Mucosa of gallbladder (tissue), 1 donor: ENCODE data around the gene KRTAP2-4. TPM values are rescaled to one million over a fixed set of nuclear protein-coding genes. Genes with fewer than 3 reads are reported as not detected.
"Not testable (repeated sequence)": the region's sequence is repeated elsewhere in the genome, so short reads cannot be mapped to it uniquely, and the experiment has no call there.

Experiments used
- DNase-seq: peaks from one replicate; pipeline ENCODE4 v3.0.0-alpha.2; 2020; ENCODE audit warnings: low spot score
- total RNA-seq: library from RNA; stranded (reverse); gene quantifications from one replicate; pipeline ENCODE4 v1.2.1, GENCODE V29; 2021
- donor health status: DM: no; HTN: no; CAD: no.

Gene KRTAP2-4, protein sequence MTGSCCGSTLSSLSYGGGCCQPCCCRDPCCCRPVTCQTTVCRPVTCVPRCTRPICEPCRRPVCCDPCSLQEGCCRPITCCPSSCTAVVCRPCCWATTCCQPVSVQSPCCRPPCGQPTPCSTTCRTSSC
- total RNA-seq = not detected

- no peak for DNase-seq
Observed at GRCh38 chr17:41065829-41066624, at the start of gene KRTAP2-4. KRTAP2-4 (minus strand) TSS chr17:41065879; CDS start chr17:41065845, 34 bp downstream.

DNA sequence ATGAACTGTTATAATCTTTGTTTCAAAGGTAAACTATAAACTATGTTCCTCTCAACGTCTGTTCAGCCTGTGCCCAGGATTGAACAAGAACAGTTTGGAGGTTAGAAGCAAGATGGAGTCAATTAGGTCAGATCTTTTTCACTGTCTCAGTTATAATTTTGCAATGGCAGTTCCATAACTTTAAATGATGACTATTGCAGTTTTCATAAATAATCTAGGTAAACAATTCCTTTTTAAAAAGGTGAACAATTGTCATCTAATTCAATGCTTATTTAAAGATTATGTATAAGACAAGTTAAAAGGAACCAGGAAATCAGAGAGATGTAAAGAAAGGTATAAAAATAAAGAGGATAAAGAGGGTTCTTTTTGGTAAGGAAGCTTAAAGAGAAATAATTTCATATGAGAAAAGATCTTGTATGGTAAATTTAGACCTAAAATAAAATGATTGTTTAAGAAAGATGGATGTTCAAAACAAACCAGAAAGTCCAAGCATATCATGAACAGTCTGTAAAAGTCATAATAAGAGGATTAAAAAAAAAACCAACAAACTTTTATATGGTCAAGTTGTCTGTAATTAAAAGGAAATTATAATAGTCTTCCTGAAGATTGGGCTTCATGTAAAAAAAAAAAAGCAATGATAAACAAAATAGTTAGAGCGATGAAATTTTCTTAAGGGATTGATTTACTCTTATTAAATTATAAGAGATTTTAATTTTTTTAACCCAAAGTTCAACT lies 45.6 kb upstream of the KRTAP2-4 start:
- DNase-seq = no peak

- DNase-seq = not testable (repeated sequence)
Observed at GRCh38 chr17:41108728-41109386, 43.2 kb upstream of the KRTAP2-4 start.

- DNase-seq = no peak
Observed at GRCh38 chr17:41107941-41108450, 42.3 kb upstream of the KRTAP2-4 start.

DNA sequence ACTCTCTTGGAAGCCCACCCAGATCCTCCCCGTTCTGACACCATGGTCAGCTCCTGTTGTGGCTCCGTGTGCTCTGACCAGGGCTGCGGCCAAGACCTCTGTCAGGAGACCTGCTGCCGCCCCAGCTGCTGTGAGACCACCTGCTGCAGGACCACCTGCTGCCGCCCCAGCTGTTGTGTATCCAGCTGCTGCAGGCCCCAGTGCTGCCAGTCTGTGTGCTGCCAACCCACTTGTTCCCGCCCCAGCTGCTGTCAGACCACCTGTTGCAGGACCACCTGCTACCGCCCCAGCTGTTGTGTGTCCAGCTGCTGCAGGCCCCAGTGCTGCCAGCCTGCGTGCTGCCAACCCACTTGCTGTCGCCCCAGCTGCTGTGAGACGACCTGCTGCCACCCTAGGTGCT lies 39.7 kb upstream of the KRTAP2-4 start, which contains the start of gene KRTAP4-9:
Gene KRTAP4-9, plus strand, starts transcription at position 43 of the 400 bp plus-strand sequence. Its CDS starts 0 bp downstream, at position 43.
- DNase-seq = not testable (repeated sequence)

GRCh38 chr17:41104386-41105038 lies 38.8 kb upstream of the KRTAP2-4 start:
- not testable (repeated sequence) for DNase-seq

- no peak for DNase-seq
Observed at GRCh38 chr17:41103896-41104295, 38.2 kb upstream of the KRTAP2-4 start.

DNA sequence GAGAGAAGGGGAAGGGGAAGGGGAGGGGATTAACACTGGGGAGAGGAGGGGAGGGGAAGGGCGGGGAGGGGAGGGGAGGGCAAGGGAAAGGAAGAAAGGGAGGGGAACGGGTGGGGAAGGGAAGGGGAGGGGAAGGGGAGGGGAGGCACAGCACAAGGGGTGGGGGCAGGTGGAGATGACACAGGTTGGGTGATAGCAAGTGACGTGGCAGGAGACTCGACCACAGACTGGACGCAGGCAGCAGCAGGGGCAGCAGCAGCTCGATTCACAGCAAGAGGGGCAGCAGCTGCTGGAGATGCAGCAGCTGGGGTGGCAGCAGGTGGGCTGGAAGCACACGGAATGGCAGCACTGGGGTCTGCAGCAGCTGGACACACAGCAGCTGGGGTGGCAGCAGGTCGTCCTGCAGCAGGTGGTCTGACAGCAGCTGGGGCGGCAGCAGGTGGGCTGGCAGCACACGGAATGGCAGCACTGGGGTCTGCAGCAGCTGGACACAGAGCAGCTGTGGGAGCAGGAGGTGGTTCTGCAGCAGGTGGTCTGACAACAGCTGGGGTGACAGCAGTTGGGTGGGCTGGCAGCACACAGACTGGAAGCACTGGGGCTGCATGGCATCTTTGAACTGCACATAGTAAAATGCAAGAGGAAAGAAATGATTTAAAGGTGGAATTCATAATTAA lies 36.0 kb upstream of the KRTAP2-4 start, which contains the start of gene KRTAP4-16:
Gene KRTAP4-16, minus strand, starts transcription at position 624 of the 674 bp plus-strand sequence. Its CDS starts 0 bp downstream, at position 624.
- no peak for DNase-seq

- not testable (repeated sequence) for DNase-seq
Observed at GRCh38 chr17:41099682-41100480, 34.2 kb upstream of the KRTAP2-4 start.

GRCh38 chr17:41098481-41098880 lies 32.8 kb upstream of the KRTAP2-4 start:
- DNase-seq = no peak

DNA sequence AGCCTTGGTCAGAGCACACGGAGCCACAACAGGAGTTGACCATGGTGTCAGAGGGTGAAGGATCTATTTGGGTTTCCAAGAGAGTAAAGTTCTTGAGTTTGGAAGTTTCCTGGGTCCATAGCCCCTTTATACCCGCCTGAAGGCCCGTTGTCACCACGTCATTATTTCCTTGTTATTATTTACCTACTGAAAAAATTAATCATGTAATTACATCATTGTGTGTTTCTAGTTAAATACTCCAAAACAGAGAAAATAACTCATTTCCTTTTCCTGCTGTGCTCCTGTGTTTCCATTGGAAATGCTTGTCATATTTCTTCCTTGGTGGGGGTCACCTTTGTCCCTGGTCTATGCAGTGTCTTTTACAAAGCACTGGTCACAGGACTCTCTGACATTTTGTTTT lies 32.4 kb upstream of the KRTAP2-4 start, which contains the start of gene KRTAP4-8:
Gene KRTAP4-8, minus strand, starts transcription at position 101 of the 400 bp plus-strand sequence. Its CDS starts 58 bp downstream, at position 43.
- DNase-seq = no peak

GRCh38 chr17:41096055-41096454 lies 30.4 kb upstream of the KRTAP2-4 start:
- no peak for DNase-seq

GRCh38 chr17:41088760-41089352 lies 23.2 kb upstream of the KRTAP2-4 start:
- not testable (repeated sequence) for DNase-seq

GRCh38 chr17:41084100-41084856 lies 18.6 kb upstream of the KRTAP2-4 start, which contains the start of gene KRTAP4-7:
KRTAP4-7 (plus strand) TSS chr17:41084150; CDS start chr17:41084207, 57 bp downstream.
- DNase-seq = not testable (repeated sequence)

DNA sequence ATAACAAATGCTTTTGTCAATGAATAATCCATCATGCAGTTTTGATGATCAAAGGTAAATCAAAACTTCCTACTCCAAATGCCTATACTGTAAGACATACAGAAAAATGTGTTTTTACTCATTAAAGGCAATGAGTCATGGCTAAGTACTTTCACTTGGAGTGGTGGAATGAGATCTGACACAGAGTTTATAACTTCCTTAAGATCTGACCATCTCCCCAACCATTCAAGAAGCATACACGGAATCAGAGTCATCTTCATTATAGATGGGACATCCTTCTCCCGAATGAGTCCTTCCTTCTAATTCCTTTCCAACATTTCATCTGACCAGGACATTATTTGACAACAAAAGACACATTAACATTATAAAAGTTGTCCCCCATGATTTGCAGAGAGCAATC lies 17.7 kb upstream of the KRTAP2-4 start:
- DNase-seq = not testable (repeated sequence)

DNA sequence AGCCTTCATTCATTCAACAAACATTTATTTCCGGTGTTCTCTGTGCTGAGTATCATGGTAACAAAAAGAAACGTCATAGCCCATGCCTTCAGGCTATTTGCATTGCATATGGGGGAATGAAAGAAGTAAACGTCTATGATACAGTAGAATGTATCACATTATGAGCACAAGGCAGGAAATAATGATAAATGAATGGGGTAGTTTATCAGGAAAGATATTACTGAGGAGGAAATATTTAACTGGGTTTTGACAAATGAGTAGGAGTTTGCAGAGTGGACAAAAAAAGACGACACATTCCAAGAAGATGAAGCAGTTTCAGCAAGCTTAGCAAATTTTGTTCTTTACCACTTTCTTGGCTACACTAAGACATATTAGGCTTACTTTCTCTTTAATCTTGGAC lies 16.9 kb upstream of the KRTAP2-4 start:
- DNase-seq = no peak

GRCh38 chr17:41076788-41077187 lies 11.1 kb upstream of the KRTAP2-4 start:
- DNase-seq = no peak

GRCh38 chr17:41073676-41074075 lies 8.0 kb upstream of the KRTAP2-4 start:
- no peak for DNase-seq
